Chondrocyte (in vitro differentiated cells): Measurements from ENCODE around the gene FAT1. TPM values are rescaled to one million over a fixed set of nuclear protein-coding genes. Genes with fewer than 3 reads are reported as not detected.

ENCODE experiments used
- DNase-seq: peaks from one replicate; pipeline ENCODE4 v3.0.0; 2021; ENCODE audit warnings: mixed read lengths, low spot score
- H3K27ac Mint-ChIP-seq: one replicate; pipeline ENCODE4 v1.8.0; 2021; ENCODE audit warnings: mild to moderate bottlenecking, moderate library complexity, mixed read lengths; ENCODE audit not compliant: unreplicated experiment
- H3K27me3 Mint-ChIP-seq: 2 replicates; pipeline ENCODE4 v1.8.0; 2021; ENCODE audit warnings: low read depth, mixed read lengths
- H3K36me3 Mint-ChIP-seq: 2 replicates; pipeline ENCODE4 v1.8.0; 2021; ENCODE audit warnings: low read depth, mixed read lengths
- H3K4me1 Mint-ChIP-seq: 2 replicates; pipeline ENCODE4 v1.8.0; 2021; ENCODE audit warnings: low read depth, mild to moderate bottlenecking, mixed read lengths
- H3K4me3 Mint-ChIP-seq: one replicate; pipeline ENCODE4 v1.8.0; 2021; ENCODE audit warnings: mild to moderate bottlenecking, moderate library complexity, mixed read lengths; ENCODE audit not compliant: unreplicated experiment
- H3K9me3 Mint-ChIP-seq: 2 replicates; pipeline ENCODE4 v1.8.0; 2021; ENCODE audit warnings: low read depth, mixed read lengths
- total RNA-seq: library from RNA; stranded (reverse); gene quantifications from 3 replicates; pipeline ENCODE4 v1.2.1, GENCODE V29; 2021
- TF ChIP-seq, protein P1 (sequence below): fragments of 200-600 bp; sonication (generic); IDR thresholded peaks from 2 replicates; pipeline ENCODE4 v1.5.0; 2021; ENCODE audit warnings: antibody characterized with exemption, mild to moderate bottlenecking, moderate library complexity

FAT1 gene
- total RNA-seq, 1 donor from 2014 or later, result 671 TPM

DNA sequence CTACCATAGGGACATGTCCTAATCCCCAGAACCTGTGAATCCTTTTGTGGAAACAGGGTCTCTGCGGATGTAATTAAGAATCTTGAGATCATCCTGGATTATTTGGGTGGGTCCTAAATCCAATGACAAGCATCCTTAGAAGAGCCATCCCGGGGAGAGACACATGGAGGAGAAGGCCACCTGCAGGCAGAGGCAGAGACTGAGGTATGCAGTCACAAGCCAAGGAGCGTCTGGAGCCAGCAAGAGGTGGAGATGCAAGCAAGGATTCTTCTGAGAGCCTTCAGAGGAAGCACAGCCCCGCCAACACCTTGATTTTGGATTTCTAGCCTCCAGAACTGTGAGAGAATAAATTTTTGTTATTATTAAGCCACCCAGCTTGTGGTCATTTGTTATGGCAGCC is 13.8 kb upstream of the FAT1 start:
- no peaks in the 10 kb centered on the region for H3K36me3 Mint-ChIP-seq
- TF ChIP-seq, protein P1, sequence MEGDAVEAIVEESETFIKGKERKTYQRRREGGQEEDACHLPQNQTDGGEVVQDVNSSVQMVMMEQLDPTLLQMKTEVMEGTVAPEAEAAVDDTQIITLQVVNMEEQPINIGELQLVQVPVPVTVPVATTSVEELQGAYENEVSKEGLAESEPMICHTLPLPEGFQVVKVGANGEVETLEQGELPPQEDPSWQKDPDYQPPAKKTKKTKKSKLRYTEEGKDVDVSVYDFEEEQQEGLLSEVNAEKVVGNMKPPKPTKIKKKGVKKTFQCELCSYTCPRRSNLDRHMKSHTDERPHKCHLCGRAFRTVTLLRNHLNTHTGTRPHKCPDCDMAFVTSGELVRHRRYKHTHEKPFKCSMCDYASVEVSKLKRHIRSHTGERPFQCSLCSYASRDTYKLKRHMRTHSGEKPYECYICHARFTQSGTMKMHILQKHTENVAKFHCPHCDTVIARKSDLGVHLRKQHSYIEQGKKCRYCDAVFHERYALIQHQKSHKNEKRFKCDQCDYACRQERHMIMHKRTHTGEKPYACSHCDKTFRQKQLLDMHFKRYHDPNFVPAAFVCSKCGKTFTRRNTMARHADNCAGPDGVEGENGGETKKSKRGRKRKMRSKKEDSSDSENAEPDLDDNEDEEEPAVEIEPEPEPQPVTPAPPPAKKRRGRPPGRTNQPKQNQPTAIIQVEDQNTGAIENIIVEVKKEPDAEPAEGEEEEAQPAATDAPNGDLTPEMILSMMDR, result no peak
- no peak for DNase-seq
- H3K9me3 Mint-ChIP-seq, result peaks cover 5% of the 10 kb centered on the region
- H3K4me3 Mint-ChIP-seq, result no peak overlapping the region
- peaks cover 18% of the 10 kb centered on the region for H3K4me1 Mint-ChIP-seq
- H3K27me3 Mint-ChIP-seq, result no peaks in the 10 kb centered on the region
- no peak overlapping the region for H3K27ac Mint-ChIP-seq

DNA sequence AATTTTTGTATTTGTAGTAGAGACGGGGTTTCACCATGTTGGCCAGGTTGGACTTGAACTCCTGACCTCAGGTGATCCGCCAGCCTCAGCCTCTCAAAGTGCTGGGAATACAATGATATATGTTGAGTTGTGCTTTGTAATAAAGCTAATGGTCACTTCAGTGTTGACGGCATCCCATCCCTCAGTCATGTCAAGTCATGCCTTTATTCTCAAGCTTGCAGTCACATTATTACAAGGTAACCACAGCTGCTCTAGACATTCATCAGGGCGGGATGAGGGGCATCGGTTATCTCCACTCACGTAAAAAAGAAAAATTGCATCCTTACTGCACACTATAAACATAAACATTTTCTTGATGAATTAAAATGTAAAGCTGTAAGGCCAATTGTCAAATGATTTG is 12.8 kb upstream of the FAT1 start:
- H3K36me3 Mint-ChIP-seq, result no peaks in the 10 kb centered on the region

DNA sequence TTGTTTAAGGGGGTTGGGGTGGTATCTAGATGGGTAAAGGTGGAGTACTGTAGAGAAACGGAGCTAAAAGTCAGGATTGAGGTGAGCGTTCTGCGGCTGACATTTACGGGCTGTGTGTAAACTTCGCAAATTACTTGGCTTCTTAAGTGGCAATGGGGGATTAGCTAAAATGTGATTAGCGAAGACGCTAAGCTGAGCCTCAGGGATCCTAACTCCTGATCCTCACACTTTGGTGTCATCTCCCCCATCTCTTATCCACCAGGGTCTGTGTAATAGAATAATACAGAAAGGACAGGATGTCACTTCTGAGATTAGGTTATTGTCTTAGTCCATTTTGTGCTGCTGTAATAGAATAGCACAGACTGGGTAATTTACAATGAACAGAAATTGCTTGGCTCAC is 10.6 kb upstream of the FAT1 start:
- peaks cover 5% of the 10 kb centered on the region for H3K9me3 Mint-ChIP-seq

More for the DNA sequence above, 12.8 kb upstream of the FAT1 start:
- peaks cover 5% of the 10 kb centered on the region for H3K9me3 Mint-ChIP-seq
- H3K27ac Mint-ChIP-seq, result no peak overlapping the region
- no peak overlapping the region for H3K4me3 Mint-ChIP-seq
- peaks cover 17% of the 10 kb centered on the region for H3K4me1 Mint-ChIP-seq
- no peaks in the 10 kb centered on the region for H3K27me3 Mint-ChIP-seq
- TF ChIP-seq, protein P1, result no peak
- no peak for DNase-seq

DNA sequence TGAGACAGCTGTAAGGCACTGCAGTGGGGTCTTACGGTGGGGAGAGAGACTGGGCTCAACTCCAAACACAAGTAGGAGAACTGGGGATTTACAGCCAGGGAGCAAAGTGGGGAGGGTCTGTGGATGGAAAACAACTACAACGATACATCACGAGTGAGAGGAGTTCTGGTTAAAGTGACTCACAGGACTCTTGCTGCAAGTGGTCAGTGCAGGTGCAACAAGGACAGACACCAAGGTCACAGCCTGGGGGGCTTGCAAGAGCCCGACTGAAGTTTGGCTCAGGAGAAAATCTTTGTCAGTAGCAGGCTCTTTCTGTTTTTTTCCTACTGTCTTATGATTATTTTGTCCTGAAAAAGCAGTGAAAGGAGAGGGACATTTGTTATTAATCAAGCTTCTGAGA is 10.1 kb upstream of the FAT1 start:
- no peak for DNase-seq
- Mint-ChIP-seq H3K27ac (no peak overlapping the region), H3K36me3 (no peaks in the 10 kb centered on the region), H3K9me3 (peaks cover 5% of the 10 kb centered on the region), H3K4me1 (peaks cover 16% of the 10 kb centered on the region), H3K27me3 (no peaks in the 10 kb centered on the region), H3K4me3 (no peak overlapping the region)
- TF ChIP-seq, protein P1, result no peak

More for the DNA sequence above, 10.6 kb upstream of the FAT1 start:
- DNase-seq, result no peak
- Mint-ChIP-seq H3K27ac (no peak overlapping the region), H3K4me3 (no peak overlapping the region), H3K27me3 (no peaks in the 10 kb centered on the region), H3K36me3 (no peaks in the 10 kb centered on the region), H3K4me1 (peaks cover 12% of the 10 kb centered on the region)
- TF ChIP-seq, protein P1, result no peak

DNA sequence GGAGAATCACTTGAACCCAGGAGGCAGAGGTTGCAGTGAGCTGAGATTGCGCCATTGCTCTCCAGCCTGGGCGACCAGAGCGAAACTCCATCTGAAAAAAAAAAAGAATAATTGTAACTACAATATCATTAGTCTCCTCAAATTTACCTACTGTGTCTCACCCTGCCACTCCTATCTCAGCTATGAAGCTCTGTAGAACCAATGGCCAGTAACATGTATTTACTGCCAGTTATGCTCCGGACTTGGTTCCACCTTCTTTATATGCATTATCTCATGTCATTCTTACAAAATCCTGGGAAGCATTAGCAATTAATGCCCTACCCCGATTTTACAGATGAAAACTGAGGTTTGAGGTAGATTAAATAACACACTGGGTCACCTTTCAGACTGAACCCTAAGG is 7.0 kb upstream of the FAT1 start:
- no peak for DNase-seq
- H3K4me1 Mint-ChIP-seq, result peaks cover 25% of the 10 kb centered on the region
- TF ChIP-seq, protein P1, result no peak
- H3K27me3 Mint-ChIP-seq, result no peaks in the 10 kb centered on the region
- H3K36me3 Mint-ChIP-seq, result no peaks in the 10 kb centered on the region
- no peak overlapping the region for H3K27ac Mint-ChIP-seq
- no peak overlapping the region for H3K4me3 Mint-ChIP-seq
- H3K9me3 Mint-ChIP-seq, result peaks cover under 1% of the 10 kb centered on the region
